ENCODE data around the gene TBC1D22A.

TBC1D22A gene

DNA sequence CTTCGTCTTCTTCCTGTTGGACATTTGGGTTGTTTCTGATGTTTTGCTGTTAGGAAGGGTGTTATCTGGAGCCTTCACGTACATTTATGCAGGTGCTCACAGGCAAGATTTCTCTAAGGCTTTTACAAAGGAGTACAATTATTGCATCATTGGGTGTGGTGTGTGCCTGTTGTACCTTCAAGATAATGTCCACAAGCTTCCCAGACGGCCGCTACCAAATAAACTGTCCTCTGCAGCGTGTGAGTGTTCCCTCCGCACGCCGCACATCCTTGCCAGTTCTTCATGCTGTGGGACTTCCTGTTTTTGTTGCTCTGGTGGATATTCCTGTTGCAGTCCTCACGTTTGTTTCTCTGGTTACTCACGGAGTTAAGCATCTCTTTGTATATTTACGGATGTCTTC is 133.3 kb downstream of the TBC1D22A start:
- no peak for DNase-seq
- Histone ChIP-seq H4K20me1 (ENCODE audit: insufficient read depth, low read length) (no peaks in the 10 kb centered on the region), H3K4me3 (ENCODE audit: low read length) (no peak overlapping the region), H3F3A (ENCODE audit: insufficient read depth, low read length) (no peaks in the 10 kb centered on the region), H3K36me3 (replicated peaks; ENCODE audit: insufficient read depth, low read length) (no peaks in the 10 kb centered on the region), H2AFZ (ENCODE audit: low read length) (no peak overlapping the region), H3K9me2 (replicated peaks; ENCODE audit: insufficient read depth, low read length) (no peaks in the 10 kb centered on the region), H3K4me2 (ENCODE audit: low read depth, low read length) (no peak overlapping the region), H3K27ac (ENCODE audit: low read length) (no peak overlapping the region), H3K27me3 (replicated peaks; ENCODE audit: insufficient read depth, low read length) (no peaks in the 10 kb centered on the region), H3K9ac (ENCODE audit: low read length) (no peak overlapping the region), H3K79me2 (ENCODE audit: low read length) (no peaks in the 10 kb centered on the region), H3K9me3 (replicated peaks; ENCODE audit: insufficient read depth, low read length) (no peaks in the 10 kb centered on the region), H3K4me1 (ENCODE audit: low read length) (no peaks in the 10 kb centered on the region)
- TF ChIP-seq EZH2phosphoT487 (IDR thresholded peaks at IDR 0.05; ENCODE audit: low read length) (no peak), EZH2 (optimal IDR thresholded peaks at IDR 0.05; ENCODE audit: low read depth, low read length) (no peak)
- TF ChIP-seq, protein P1, sequence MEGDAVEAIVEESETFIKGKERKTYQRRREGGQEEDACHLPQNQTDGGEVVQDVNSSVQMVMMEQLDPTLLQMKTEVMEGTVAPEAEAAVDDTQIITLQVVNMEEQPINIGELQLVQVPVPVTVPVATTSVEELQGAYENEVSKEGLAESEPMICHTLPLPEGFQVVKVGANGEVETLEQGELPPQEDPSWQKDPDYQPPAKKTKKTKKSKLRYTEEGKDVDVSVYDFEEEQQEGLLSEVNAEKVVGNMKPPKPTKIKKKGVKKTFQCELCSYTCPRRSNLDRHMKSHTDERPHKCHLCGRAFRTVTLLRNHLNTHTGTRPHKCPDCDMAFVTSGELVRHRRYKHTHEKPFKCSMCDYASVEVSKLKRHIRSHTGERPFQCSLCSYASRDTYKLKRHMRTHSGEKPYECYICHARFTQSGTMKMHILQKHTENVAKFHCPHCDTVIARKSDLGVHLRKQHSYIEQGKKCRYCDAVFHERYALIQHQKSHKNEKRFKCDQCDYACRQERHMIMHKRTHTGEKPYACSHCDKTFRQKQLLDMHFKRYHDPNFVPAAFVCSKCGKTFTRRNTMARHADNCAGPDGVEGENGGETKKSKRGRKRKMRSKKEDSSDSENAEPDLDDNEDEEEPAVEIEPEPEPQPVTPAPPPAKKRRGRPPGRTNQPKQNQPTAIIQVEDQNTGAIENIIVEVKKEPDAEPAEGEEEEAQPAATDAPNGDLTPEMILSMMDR (IDR thresholded peaks at IDR 0.05; ENCODE audit: low read length) = no peak

DNA sequence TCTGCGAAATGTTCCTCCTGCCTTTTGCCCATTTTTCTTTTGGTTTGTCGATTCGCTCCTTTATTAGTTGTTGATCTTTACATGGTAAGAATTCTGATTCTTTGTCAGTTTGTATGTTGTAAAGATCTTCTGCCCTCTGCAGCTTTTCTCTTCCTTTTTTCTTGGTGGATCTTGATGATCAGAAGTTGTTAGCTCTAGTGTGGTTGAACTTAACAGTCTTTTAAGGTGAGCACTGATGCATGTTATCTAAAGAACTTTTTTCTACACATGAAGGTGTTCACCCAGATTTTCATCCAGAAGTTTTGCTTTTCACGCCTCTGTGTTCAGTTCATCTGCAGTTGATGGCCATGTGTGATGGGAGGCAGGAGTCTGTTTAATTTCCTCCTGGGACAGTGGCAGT is 133.7 kb downstream of the TBC1D22A start:
- DNase-seq = no peak
- H4K20me1 ChIP-seq (ENCODE audit: insufficient read depth, low read length) = no peaks in the 10 kb centered on the region
- no peaks in the 10 kb centered on the region for H3K79me2 ChIP-seq (ENCODE audit: low read length)
- H3K27me3 ChIP-seq (replicated peaks; ENCODE audit: insufficient read depth, low read length) = no peaks in the 10 kb centered on the region
- H3K4me3 ChIP-seq (ENCODE audit: low read length) = no peak overlapping the region
- no peaks in the 10 kb centered on the region for H3K4me1 ChIP-seq (ENCODE audit: low read length)
- TF ChIP-seq, protein P1 (IDR thresholded peaks at IDR 0.05; ENCODE audit: low read length) = no peak
- TF ChIP-seq EZH2 (optimal IDR thresholded peaks at IDR 0.05; ENCODE audit: low read depth, low read length) = no peak
- no peaks in the 10 kb centered on the region for H3K9me2 ChIP-seq (replicated peaks; ENCODE audit: insufficient read depth, low read length)
- no peak overlapping the region for H2AFZ ChIP-seq (ENCODE audit: low read length)
- no peak overlapping the region for H3K4me2 ChIP-seq (ENCODE audit: low read depth, low read length)
- H3K36me3 ChIP-seq (replicated peaks; ENCODE audit: insufficient read depth, low read length) = no peaks in the 10 kb centered on the region
- no peak overlapping the region for H3K27ac ChIP-seq (ENCODE audit: low read length)
- H3K9me3 ChIP-seq (replicated peaks; ENCODE audit: insufficient read depth, low read length) = no peaks in the 10 kb centered on the region
- H3K9ac ChIP-seq (ENCODE audit: low read length) = no peak overlapping the region
- H3F3A ChIP-seq (ENCODE audit: insufficient read depth, low read length) = no peaks in the 10 kb centered on the region

DNA sequence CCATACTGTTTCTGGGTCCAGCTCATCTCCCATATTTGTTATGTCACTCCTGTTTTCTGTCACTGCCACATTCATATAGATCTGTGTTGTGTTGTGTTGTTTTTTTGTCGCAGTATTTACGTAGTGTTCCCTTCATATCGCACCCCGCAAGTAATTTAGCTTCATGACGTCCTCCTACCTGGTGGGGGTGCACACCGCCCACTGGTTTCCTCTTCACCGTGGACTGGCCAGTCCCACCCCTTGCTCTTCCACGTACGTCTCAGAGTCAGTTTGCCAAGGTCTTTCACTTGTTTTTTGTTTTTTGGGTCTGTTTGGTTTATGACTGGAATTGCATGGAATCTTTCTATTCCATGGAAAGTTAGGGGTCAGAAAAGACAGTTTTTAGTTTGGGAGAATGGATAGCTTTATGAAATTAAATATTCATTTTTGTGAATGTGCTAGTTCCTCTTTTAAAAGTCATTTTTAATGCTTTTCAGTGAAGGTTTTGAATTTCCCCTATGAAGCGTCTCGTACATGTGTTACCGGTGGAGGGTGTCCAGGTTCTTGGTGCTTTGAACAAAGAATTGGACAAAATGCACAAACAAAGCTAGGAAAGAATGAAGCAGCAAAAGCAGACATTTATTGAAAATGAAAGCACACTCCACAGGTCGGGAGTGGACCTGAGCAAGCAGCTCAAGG is 134.3 kb downstream of the TBC1D22A start:
- no peak overlapping the region for H3K9ac ChIP-seq (ENCODE audit: low read length)
- no peaks in the 10 kb centered on the region for H4K20me1 ChIP-seq (ENCODE audit: insufficient read depth, low read length)
- H3K9me3 ChIP-seq (replicated peaks; ENCODE audit: insufficient read depth, low read length) = no peaks in the 10 kb centered on the region
- no peaks in the 10 kb centered on the region for H3K27me3 ChIP-seq (replicated peaks; ENCODE audit: insufficient read depth, low read length)
- no peaks in the 10 kb centered on the region for H3F3A ChIP-seq (ENCODE audit: insufficient read depth, low read length)
- no peak overlapping the region for H2AFZ ChIP-seq (ENCODE audit: low read length)
- no peaks in the 10 kb centered on the region for H3K4me1 ChIP-seq (ENCODE audit: low read length)
- H3K36me3 ChIP-seq (replicated peaks; ENCODE audit: insufficient read depth, low read length) = no peaks in the 10 kb centered on the region
- no peak for TF ChIP-seq EZH2phosphoT487 (IDR thresholded peaks at IDR 0.05; ENCODE audit: low read length)
- no peak for TF ChIP-seq EZH2 (optimal IDR thresholded peaks at IDR 0.05; ENCODE audit: low read depth, low read length)
- TF ChIP-seq, protein P1 (IDR thresholded peaks at IDR 0.05; ENCODE audit: low read length) = no peak
- no peak overlapping the region for H3K27ac ChIP-seq (ENCODE audit: low read length)
- H3K9me2 ChIP-seq (replicated peaks; ENCODE audit: insufficient read depth, low read length) = no peaks in the 10 kb centered on the region
- H3K4me3 ChIP-seq (ENCODE audit: low read length) = no peak overlapping the region
- no peak for DNase-seq
- no peak overlapping the region for H3K4me2 ChIP-seq (ENCODE audit: low read depth, low read length)
- no peaks in the 10 kb centered on the region for H3K79me2 ChIP-seq (ENCODE audit: low read length)
